GM21447 (cell line): ENCODE measurements around the gene PLAAT2.
A peak's percentile ranks its signal among the peaks of the same experiment; 100 is the strongest.
"Not testable (repeated sequence)": the region's sequence is repeated elsewhere in the genome, so short reads cannot be mapped to it uniquely, and the experiment has no call there.

ENCODE experiments used
- ATAC-seq: cut with Tn5 transposase; IDR thresholded peaks from one replicate; pipeline ENCODE4 v1.9.1; 2021; ENCODE audit not compliant: unreplicated experiment

Gene PLAAT2

GRCh38 chr11:63550156-63550700, 13.0 kb downstream of the PLAAT2 start:
- not testable (repeated sequence) for ATAC-seq

GRCh38 chr11:63549411-63549810, 13.8 kb downstream of the PLAAT2 start:
- ATAC-seq: no peak

GRCh38 chr11:63548178-63548577, 15.0 kb downstream of the PLAAT2 start:
- no peak for ATAC-seq

GRCh38 chr11:63547061-63547460, 16.1 kb downstream of the PLAAT2 start:
- no peak for ATAC-seq

GRCh38 chr11:63543711-63544110, 19.5 kb downstream of the PLAAT2 start:
- ATAC-seq: no peak

GRCh38 chr11:63542506-63542905, 20.7 kb downstream of the PLAAT2 start:
- ATAC-seq: not testable (repeated sequence)

- ATAC-seq: no peak
Measured at GRCh38 chr11:63537293-63538101, 25.7 kb downstream of the PLAAT2 start.

- ATAC-seq: no peak
Measured at GRCh38 chr11:63536669-63537292, 26.4 kb downstream of the PLAAT2 start, which contains the start of gene PLAAT4. Gene PLAAT4 (plus strand): TSS chr11:63536808. CDS start chr11:63536869, 61 bp downstream.

- ATAC-seq: no peak
Measured at GRCh38 chr11:63535734-63536133, 27.4 kb downstream of the PLAAT2 start.

- ATAC-seq: no peak
Measured at GRCh38 chr11:63534895-63535461, 28.2 kb downstream of the PLAAT2 start.

- no peak for ATAC-seq
Measured at GRCh38 chr11:63534076-63534475, 29.1 kb downstream of the PLAAT2 start.

GRCh38 chr11:63532799-63533475, 30.2 kb downstream of the PLAAT2 start:
- no peak for ATAC-seq

- ATAC-seq: no peak
Measured at GRCh38 chr11:63532117-63532516, 31.1 kb downstream of the PLAAT2 start.

- peak; percentile 85 for ATAC-seq
Measured at GRCh38 chr11:63531074-63531792, 31.9 kb downstream of the PLAAT2 start.

- no peak for ATAC-seq
Measured at GRCh38 chr11:63530021-63530420, 33.2 kb downstream of the PLAAT2 start.

- not testable (repeated sequence) for ATAC-seq
Measured at GRCh38 chr11:63529373-63529772, 33.8 kb downstream of the PLAAT2 start.

GRCh38 chr11:63528729-63529278, 34.4 kb downstream of the PLAAT2 start:
- ATAC-seq: not testable (repeated sequence)

GRCh38 chr11:63528156-63528555, 35.0 kb downstream of the PLAAT2 start:
- not testable (repeated sequence) for ATAC-seq

- no peak for ATAC-seq
Measured at GRCh38 chr11:63527667-63528066, 35.5 kb downstream of the PLAAT2 start.

- ATAC-seq: no peak
Measured at GRCh38 chr11:63523151-63523550, 40.0 kb downstream of the PLAAT2 start.
